ENCODE measurements around the gene UBXN1.

- no peak for TF ChIP-seq CTCF (conservative IDR thresholded peaks at IDR 0.05; ENCODE audit: low read depth, low read length)
- TF ChIP-seq EZH2 (IDR thresholded peaks at IDR 0.05; ENCODE audit: borderline replicate concordance, low read depth, low read length, poor library complexity, severe bottlenecking), result no peak
These were observed 37.3 kb upstream of the UBXN1 start for GRCh38 chr11:62716206-62716605.
